ENCODE data around the gene IER3.

DNA sequence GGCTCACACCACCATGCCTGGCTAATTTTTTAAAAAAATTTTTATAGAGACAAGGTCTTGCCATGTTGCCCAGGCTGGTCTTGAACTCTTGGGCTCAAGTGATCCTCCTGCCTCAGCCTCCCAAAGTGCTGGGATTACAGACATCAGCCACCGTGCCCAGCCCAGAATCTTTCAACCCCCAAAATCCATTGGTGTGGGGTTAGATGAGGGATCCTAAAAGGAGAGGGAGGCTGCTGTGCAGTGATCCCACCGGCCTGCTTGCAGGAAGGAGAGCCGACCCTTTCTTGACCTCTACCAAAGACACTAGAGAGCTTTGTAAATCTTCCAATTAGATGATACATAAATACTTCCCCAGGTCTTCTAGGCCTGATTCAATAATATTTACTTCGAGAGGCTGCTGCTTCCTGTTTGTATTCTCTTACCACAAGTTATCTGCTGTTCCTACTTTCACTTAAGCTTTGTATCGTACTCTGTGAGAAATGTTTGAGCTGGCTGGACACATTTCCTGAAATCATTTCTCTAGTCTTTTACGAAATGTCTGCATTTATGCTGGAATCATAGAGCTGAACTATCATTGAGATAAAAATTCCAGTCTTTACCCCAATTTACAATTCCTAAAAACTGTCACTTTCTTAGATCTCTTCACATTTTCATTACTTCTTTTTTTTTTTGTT is 49.3 kb upstream of the IER3 start:
- TF ChIP-seq POLR2AphosphoS5 (IDR thresholded peaks at IDR 0.05; ENCODE audit: low read depth) (no peak), REST (IDR thresholded peaks at IDR 0.05; ENCODE audit: insufficient replicate concordance, low read depth) (no peak), GABPA (IDR thresholded peaks at IDR 0.05; ENCODE audit: low read depth) (no peak), SPI1 (IDR thresholded peaks at IDR 0.05; ENCODE audit: borderline replicate concordance, low read depth) (peak; percentile 20; the same call in 1 of the 2 replicates)
- TF ChIP-seq, protein P1, sequence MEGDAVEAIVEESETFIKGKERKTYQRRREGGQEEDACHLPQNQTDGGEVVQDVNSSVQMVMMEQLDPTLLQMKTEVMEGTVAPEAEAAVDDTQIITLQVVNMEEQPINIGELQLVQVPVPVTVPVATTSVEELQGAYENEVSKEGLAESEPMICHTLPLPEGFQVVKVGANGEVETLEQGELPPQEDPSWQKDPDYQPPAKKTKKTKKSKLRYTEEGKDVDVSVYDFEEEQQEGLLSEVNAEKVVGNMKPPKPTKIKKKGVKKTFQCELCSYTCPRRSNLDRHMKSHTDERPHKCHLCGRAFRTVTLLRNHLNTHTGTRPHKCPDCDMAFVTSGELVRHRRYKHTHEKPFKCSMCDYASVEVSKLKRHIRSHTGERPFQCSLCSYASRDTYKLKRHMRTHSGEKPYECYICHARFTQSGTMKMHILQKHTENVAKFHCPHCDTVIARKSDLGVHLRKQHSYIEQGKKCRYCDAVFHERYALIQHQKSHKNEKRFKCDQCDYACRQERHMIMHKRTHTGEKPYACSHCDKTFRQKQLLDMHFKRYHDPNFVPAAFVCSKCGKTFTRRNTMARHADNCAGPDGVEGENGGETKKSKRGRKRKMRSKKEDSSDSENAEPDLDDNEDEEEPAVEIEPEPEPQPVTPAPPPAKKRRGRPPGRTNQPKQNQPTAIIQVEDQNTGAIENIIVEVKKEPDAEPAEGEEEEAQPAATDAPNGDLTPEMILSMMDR (IDR thresholded peaks at IDR 0.05; ENCODE audit: insufficient read depth, low read length): no peak

Measured in HL-60 (cell line).